Tibial nerve (tissue), 4 donors: ENCODE measurements around the gene ADGRB3. TPM values are rescaled to one million over a fixed set of nuclear protein-coding genes. Genes with fewer than 3 reads are reported as not detected.
"Not testable (repeated sequence)": the region's sequence is repeated elsewhere in the genome, so short reads cannot be mapped to it uniquely, and the experiment has no call there.

Experiments
- DNase-seq, 2 donors: peaks; one replicate each; pipeline ENCODE4 v3.0.0-alpha.2; 2019; ENCODE audit warnings: low spot score in 2 of 2
- H3K27ac ChIP-seq, 4 donors: fragments of 200-600 bp; sonication (generic) in 3 of 4; one replicate each; pipeline ENCODE4 v1.5.1; 2017 to 2019; ENCODE audit warnings: mild to moderate bottlenecking in 1 of 4
- H3K27me3 ChIP-seq, 2 donors: fragments of 200-600 bp; sonication (generic) in 1 of 2; one replicate each; pipeline versions ENCODE4 v1.5.1 to v1.6.0; 2017 to 2019
- H3K36me3 ChIP-seq, 3 donors: fragments of 200-600 bp; sonication (generic); one replicate each; pipeline ENCODE4 v1.5.1; 2018 to 2019
- H3K4me1 ChIP-seq, 4 donors: fragments of 200-600 bp; sonication (generic) in 3 of 4; one replicate each; pipeline ENCODE4 v1.5.1; 2017 to 2019
- H3K4me3 ChIP-seq, 4 donors: fragments of 200-600 bp; sonication (generic) in 3 of 4; one replicate each; pipeline ENCODE4 v1.5.1; 2017 to 2019; ENCODE audit warnings: mild to moderate bottlenecking in 1 of 4, moderate library complexity in 1 of 4
- H3K9me3 ChIP-seq, 4 donors: fragments of 200-600 bp; sonication (generic) in 3 of 4; one replicate each; pipeline ENCODE4 v1.5.1; 2017 to 2019
- EP300 ChIP-seq, 2 donors: sonication (generic); formaldehyde crosslinking; IDR thresholded peaks; one replicate each; pipeline ENCODE4 v1.6.1; 2017; ENCODE audit warnings: antibody characterized with exemption in 2 of 2, mild to moderate bottlenecking in 1 of 2
- POLR2A ChIP-seq, 2 donors: fragments of 450-650 bp; IDR thresholded peaks; one replicate each; pipeline ENCODE4 v1.6.1; 2017; ENCODE audit warnings: antibody characterized with exemption in 2 of 2, mild to moderate bottlenecking in 2 of 2, moderate library complexity in 2 of 2
- WGBS, 2 donors: methylation state at CpG; one replicate each; pipeline ENCODE4 v1.1.5; 2018; 5-methylcytosine and 5-hydroxymethylcytosine counted together
- total RNA-seq, 4 donors: library from RNA; depleted of rRNA; stranded (reverse); fragments of >200 nt; gene quantifications; one replicate each; pipeline ENCODE4 v1.1.0, GENCODE V29; 2016
- TF ChIP-seq, protein P1 (sequence below), 5 experiments: fragments of 200-600 bp in 3 of 5; fragments of 450-650 bp in 2 of 5; sonication (generic) in 3 of 5; IDR thresholded peaks; one replicate each; pipeline ENCODE4 v1.5.1; 2016 to 2019; ENCODE audit warnings: antibody characterized with exemption in 5 of 5, mild to moderate bottlenecking in 3 of 5, moderate library complexity in 2 of 5

The ADGRB3 gene
- total RNA-seq, 4 donors from 2014 or later = 9.0 to 17.9 (median 11.4) TPM

DNA sequence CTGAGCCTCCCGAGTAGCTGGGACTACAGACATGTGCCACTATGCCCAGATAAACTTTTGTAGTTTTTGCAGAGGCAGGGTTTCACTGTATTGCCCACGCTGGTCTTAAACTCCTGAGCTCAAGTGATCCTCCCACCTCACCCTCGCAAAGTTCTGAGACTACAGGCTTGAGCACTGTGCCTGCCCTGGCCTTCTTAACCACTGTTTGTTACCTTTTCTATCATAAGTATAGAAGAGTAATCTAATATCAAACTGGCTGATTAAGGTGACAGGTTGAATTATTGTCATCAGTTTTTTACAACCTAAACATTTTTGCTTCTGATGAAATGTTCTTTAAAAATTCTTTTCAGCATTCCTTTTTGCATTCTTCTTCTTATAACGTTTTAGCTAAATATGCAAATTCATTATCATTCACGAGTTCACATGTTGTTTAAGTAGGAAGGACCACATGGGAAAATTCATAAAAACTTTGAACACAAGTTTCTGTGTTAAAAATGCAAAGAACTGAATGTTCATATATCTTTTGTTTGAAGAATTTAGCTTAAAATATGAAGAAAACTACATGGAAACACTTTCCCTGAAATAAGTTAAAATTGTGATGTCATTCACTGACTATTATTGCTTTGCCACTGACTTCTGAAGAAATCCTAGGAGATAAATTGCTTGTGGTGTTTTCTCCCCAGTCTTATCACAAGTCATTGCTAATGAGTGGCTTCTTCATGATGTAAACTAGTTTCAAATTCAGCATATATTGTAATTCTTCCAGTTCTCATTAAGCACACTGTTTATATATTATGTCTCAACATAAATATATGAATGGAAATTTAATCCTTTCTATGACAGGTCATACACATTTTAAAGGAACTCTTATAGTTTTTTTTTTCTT is 106.7 kb downstream of the ADGRB3 start:
- no peak overlapping the region for H3K4me3 ChIP-seq
- peaks cover 0 to 2% (median 0%) of the 10 kb centered on the region in 4 donors for H3K4me1 ChIP-seq
- 71 to 75% methylated on average over 5 of the region's 5 CpGs for WGBS, 2 donors
- TF ChIP-seq EP300 (IDR thresholded peaks at IDR 0.05) (no peak), POLR2A (IDR thresholded peaks at IDR 0.05) (no peak)
- TF ChIP-seq, protein P1, sequence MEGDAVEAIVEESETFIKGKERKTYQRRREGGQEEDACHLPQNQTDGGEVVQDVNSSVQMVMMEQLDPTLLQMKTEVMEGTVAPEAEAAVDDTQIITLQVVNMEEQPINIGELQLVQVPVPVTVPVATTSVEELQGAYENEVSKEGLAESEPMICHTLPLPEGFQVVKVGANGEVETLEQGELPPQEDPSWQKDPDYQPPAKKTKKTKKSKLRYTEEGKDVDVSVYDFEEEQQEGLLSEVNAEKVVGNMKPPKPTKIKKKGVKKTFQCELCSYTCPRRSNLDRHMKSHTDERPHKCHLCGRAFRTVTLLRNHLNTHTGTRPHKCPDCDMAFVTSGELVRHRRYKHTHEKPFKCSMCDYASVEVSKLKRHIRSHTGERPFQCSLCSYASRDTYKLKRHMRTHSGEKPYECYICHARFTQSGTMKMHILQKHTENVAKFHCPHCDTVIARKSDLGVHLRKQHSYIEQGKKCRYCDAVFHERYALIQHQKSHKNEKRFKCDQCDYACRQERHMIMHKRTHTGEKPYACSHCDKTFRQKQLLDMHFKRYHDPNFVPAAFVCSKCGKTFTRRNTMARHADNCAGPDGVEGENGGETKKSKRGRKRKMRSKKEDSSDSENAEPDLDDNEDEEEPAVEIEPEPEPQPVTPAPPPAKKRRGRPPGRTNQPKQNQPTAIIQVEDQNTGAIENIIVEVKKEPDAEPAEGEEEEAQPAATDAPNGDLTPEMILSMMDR (IDR thresholded peaks at IDR 0.05) = no peak
- no peaks in the 10 kb centered on the region for H3K27me3 ChIP-seq
- no peaks in the 10 kb centered on the region for H3K36me3 ChIP-seq
- peaks cover 0 to 3% (median 0%) of the 10 kb centered on the region in 4 donors for H3K9me3 ChIP-seq
- no peak for DNase-seq
- no peak overlapping the region for H3K27ac ChIP-seq

DNA sequence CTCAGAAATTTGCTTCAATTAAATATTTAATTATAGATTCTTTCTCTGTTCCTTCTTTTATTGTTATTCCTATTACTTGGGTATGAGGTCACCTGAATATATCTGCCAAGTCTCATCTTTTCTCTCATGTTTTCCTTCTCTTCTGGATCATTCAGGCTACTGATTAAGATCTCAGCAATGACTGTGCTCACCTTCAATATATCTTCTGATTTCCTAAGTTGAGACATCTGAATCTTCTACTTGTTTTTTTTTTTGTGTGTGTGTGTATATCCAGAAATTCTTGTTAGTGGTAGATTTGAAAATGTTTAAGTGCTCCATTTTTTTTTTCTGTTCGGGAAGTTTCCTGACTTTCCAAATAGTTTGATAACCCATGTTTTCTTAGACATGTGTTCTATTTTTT is 108.0 kb downstream of the ADGRB3 start:
- H3K4me1 ChIP-seq = peaks cover 0 to 2% (median 0%) of the 10 kb centered on the region in 4 donors
- 31 to 55% methylated on average over 1 of the region's 1 CpG for WGBS, 2 donors

GRCh38 chr6:68744376-68744775 is 109.3 kb downstream of the ADGRB3 start:
- not testable (repeated sequence) for H3K27ac ChIP-seq, H3K36me3 ChIP-seq, H3K27me3 ChIP-seq, H3K4me1 ChIP-seq, DNase-seq, H3K4me3 ChIP-seq, H3K9me3 ChIP-seq
- 94 to 97% methylated on average over 1 of the region's 1 CpG for WGBS, 2 donors

More for the DNA sequence above, 108.0 kb downstream of the ADGRB3 start:
- H3K9me3 ChIP-seq = peaks cover 0 to 3% (median 0%) of the 10 kb centered on the region in 4 donors
- H3K36me3 ChIP-seq = no peaks in the 10 kb centered on the region
- DNase-seq = no peak
- no peak overlapping the region for H3K27ac ChIP-seq
- no peak overlapping the region for H3K4me3 ChIP-seq
- TF ChIP-seq POLR2A (IDR thresholded peaks at IDR 0.05) (no peak), EP300 (IDR thresholded peaks at IDR 0.05) (no peak)
- TF ChIP-seq, protein P1 (IDR thresholded peaks at IDR 0.05) = no peak
- no peaks in the 10 kb centered on the region for H3K27me3 ChIP-seq

DNA sequence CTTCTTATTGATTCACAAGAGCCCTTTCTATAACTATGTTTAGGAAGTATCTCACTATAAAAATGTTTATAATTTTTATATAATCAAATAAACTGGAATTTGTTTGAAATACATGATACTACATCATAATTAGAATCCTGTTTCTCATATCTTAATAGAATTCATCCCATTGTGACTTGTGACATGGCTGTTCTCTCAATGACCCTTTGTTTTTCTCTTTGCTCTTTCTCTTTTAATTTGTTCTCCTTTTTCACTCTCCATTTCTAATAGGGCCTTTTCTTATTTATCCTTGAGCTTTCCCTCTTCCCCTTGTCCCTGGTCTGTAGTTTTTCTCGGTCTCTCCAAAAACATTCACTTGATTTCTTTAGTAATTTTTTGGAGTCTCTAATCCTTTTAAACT is 111.3 kb downstream of the ADGRB3 start:
- no peak for DNase-seq
- peaks cover 0 to 2% (median 0%) of the 10 kb centered on the region in 4 donors for H3K4me1 ChIP-seq
- H3K36me3 ChIP-seq = no peaks in the 10 kb centered on the region
- no peak overlapping the region for H3K27ac ChIP-seq
- TF ChIP-seq POLR2A (IDR thresholded peaks at IDR 0.05) (no peak), EP300 (IDR thresholded peaks at IDR 0.05) (no peak)
- TF ChIP-seq, protein P1 (IDR thresholded peaks at IDR 0.05) = no peak
- H3K4me3 ChIP-seq = no peak overlapping the region
- H3K27me3 ChIP-seq = no peaks in the 10 kb centered on the region
- 61 to 68% methylated on average over 1 of the region's 1 CpG for WGBS, 2 donors
- peaks cover 0 to 3% (median 0%) of the 10 kb centered on the region in 4 donors for H3K9me3 ChIP-seq

- peaks cover 0 to 3% (median 0%) of the 10 kb centered on the region in 4 donors for H3K9me3 ChIP-seq
- WGBS, 2 donors = 64 to 77% methylated on average over 1 of the region's 1 CpG
- TF ChIP-seq EP300 (IDR thresholded peaks at IDR 0.05) = no peak
- TF ChIP-seq, protein P1 (IDR thresholded peaks at IDR 0.05) = no peak
- TF ChIP-seq POLR2A (IDR thresholded peaks at IDR 0.05) = no peak
- no peak overlapping the region for H3K4me3 ChIP-seq
- no peaks in the 10 kb centered on the region for H3K27me3 ChIP-seq
- DNase-seq = no peak
- no peaks in the 10 kb centered on the region for H3K36me3 ChIP-seq
- no peak overlapping the region for H3K27ac ChIP-seq
- peaks cover 0 to 2% (median 0%) of the 10 kb centered on the region in 4 donors for H3K4me1 ChIP-seq
These were observed 112.2 kb downstream of the ADGRB3 start for GRCh38 chr6:68747110-68747790.

DNA sequence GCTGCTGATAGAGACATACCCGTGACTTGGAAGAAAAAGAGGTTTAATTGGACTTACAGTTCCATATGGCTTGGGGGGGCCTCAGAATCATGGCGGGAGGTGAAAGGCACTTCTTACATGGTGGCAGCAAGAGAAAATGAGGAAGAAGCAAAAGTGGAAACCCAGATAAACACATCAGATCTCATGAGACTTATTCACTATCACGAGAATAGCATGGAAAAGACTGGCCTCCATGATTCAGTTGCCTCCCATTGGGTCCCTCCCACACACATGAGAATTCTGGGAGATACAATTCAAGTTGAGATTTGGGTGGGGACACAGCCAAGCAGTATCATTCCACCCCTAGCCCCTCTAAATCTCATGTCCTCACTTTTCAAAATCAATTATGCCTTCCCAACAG is 112.8 kb downstream of the ADGRB3 start:
- WGBS, 2 donors = 92 to 94% methylated on average over 3 of the region's 3 CpGs
- not testable (repeated sequence) for DNase-seq, H3K9me3 ChIP-seq, H3K27me3 ChIP-seq, H3K4me1 ChIP-seq, H3K36me3 ChIP-seq, H3K27ac ChIP-seq, H3K4me3 ChIP-seq
